OCI-LY3 (cell line): ENCODE data around the gene PTPN21.

Source experiments
- EZH2phosphoT487 ChIP-seq: fragments of 200-600 bp; shearing (Covaris generic); IDR thresholded peaks from 2 replicates; pipeline ENCODE4 v1.6.1; 2018; ENCODE audit warnings: antibody characterized with exemption, mixed run types, low read depth
- TF ChIP-seq, protein P1 (sequence below): fragments of 200-600, 300-600 bp; sonication (generic); IDR thresholded peaks from 2 replicates; pipeline ENCODE4 v1.5.1; 2014; ENCODE audit warnings: antibody characterized with exemption, low read length, low read depth

DNA sequence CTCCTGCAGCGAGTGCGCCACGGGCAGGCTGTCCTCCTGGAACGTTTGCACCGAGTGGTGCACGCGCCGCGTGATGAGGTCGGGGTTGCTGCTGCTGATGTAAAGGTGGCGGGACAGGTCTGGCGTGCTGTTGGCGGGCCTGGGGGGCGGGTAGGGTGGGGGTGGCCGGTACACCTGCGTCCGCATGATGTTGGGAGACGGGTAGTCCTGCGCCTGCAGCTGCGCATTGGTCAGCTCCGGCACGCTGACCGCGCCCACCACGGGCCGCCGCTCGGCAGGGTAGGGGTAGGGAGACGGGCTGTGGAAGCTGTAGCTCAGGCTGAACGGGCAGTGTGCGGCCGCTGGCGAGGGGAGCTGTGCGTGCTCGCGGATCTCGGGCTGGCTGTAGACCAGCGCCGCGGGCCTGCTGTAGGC is 75.2 kb downstream of the PTPN21 start:
- TF ChIP-seq, protein P1, sequence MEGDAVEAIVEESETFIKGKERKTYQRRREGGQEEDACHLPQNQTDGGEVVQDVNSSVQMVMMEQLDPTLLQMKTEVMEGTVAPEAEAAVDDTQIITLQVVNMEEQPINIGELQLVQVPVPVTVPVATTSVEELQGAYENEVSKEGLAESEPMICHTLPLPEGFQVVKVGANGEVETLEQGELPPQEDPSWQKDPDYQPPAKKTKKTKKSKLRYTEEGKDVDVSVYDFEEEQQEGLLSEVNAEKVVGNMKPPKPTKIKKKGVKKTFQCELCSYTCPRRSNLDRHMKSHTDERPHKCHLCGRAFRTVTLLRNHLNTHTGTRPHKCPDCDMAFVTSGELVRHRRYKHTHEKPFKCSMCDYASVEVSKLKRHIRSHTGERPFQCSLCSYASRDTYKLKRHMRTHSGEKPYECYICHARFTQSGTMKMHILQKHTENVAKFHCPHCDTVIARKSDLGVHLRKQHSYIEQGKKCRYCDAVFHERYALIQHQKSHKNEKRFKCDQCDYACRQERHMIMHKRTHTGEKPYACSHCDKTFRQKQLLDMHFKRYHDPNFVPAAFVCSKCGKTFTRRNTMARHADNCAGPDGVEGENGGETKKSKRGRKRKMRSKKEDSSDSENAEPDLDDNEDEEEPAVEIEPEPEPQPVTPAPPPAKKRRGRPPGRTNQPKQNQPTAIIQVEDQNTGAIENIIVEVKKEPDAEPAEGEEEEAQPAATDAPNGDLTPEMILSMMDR, result no peak
- no peak for TF ChIP-seq EZH2phosphoT487
